CD14-positive monocyte (primary cell): ENCODE data around the gene LRRC59. TPM values are rescaled to one million over a fixed set of nuclear protein-coding genes. Genes with fewer than 3 reads are reported as not detected.

Source experiments
- DNase-seq, 3 donors: peaks; one replicate each; pipeline ENCODE4 v3.0.0-alpha.2; 2011 to 2022
- H2AFZ ChIP-seq: 2 replicates; pipeline ENCODE4 v1.6.0; 2012; ENCODE audit warnings: mild to moderate bottlenecking, low read depth, low read length, inconsistent platforms; ENCODE audit not compliant: insufficient read depth, poor library complexity, severe bottlenecking
- H3K27ac ChIP-seq, 2 donors: 1 replicate in 1 of 2; 2 replicates in 1 of 2; pipeline ENCODE4 v1.5.1; 2012 to 2013; ENCODE audit warnings: low read length in 2 of 2, control low read depth in 1 of 2, inconsistent platforms in 1 of 2, low read depth in 1 of 2, mild to moderate bottlenecking in 1 of 2
- H3K27me3 ChIP-seq, 2 donors: one replicate each; pipeline versions ENCODE4 v1.6.0 to v1.6.1; 2011 to 2013; ENCODE audit warnings: low read length in 2 of 2; ENCODE audit not compliant: control insufficient read depth in 2 of 2, insufficient read depth in 2 of 2
- H3K36me3 ChIP-seq, 2 donors: replicated peaks in 1 of 2; 1 replicate in 1 of 2; 2 replicates in 1 of 2; pipeline versions ENCODE4 v1.5.1 to v1.6.1; 2012 to 2013; ENCODE audit warnings: low read length in 2 of 2, control low read depth in 1 of 2, inconsistent platforms in 1 of 2, mild to moderate bottlenecking in 1 of 2; ENCODE audit not compliant: insufficient read depth in 2 of 2, control insufficient read depth in 1 of 2
- H3K4me1 ChIP-seq, 2 donors: 1 replicate in 1 of 2; 2 replicates in 1 of 2; pipeline versions ENCODE4 v1.5.1 to v1.6.1; 2012 to 2013; ENCODE audit warnings: low read length in 2 of 2, control low read depth in 1 of 2, inconsistent platforms in 1 of 2, mild to moderate bottlenecking in 1 of 2, moderate library complexity in 1 of 2; ENCODE audit not compliant: insufficient read depth in 2 of 2, control insufficient read depth in 1 of 2
- H3K4me2 ChIP-seq: replicated peaks from 2 replicates; pipeline ENCODE3; 2012; ENCODE audit warnings: low read length, moderate library complexity, mild to moderate bottlenecking; ENCODE audit not compliant: poor library complexity, severe bottlenecking; ENCODE audit errors: extremely low read depth
- H3K4me3 ChIP-seq, 3 experiments: fragments of 200-600 bp in 1 of 3; sonication (generic) in 1 of 3; replicated peaks in 1 of 3; 1 replicate in 2 of 3; 2 replicates in 1 of 3; pipeline ENCODE4 v1.5.1; 2011 to 2013; ENCODE audit warnings: low read length in 3 of 3, mild to moderate bottlenecking in 3 of 3, control low read depth in 2 of 3, low read depth in 2 of 3, inconsistent platforms in 1 of 3, moderate library complexity in 1 of 3
- H3K79me2 ChIP-seq: 2 replicates; pipeline ENCODE4 v1.6.0; 2012; ENCODE audit warnings: mild to moderate bottlenecking, control low read depth, inconsistent platforms, low read length, moderate library complexity; ENCODE audit not compliant: insufficient read depth
- H3K9ac ChIP-seq: 2 replicates; pipeline ENCODE4 v1.6.0; 2017; ENCODE audit warnings: low read length, mild to moderate bottlenecking; ENCODE audit not compliant: insufficient read depth, poor library complexity, severe bottlenecking
- H3K9me3 ChIP-seq, 2 donors: replicated peaks in 1 of 2; 1 replicate in 1 of 2; 2 replicates in 1 of 2; pipeline versions ENCODE4 v1.5.1 to v1.6.1; 2012 to 2013; ENCODE audit warnings: low read length in 2 of 2, control low read depth in 1 of 2; ENCODE audit not compliant: control insufficient read depth in 1 of 2, insufficient read depth in 1 of 2
- H4K20me1 ChIP-seq: 2 replicates; pipeline ENCODE4 v1.6.0; 2012; ENCODE audit warnings: mild to moderate bottlenecking, low read length, control low read depth, moderate library complexity; ENCODE audit not compliant: insufficient read depth
- H3K27ac Mint-ChIP-seq, 7 donors: one replicate each; pipeline ENCODE4 v1.8.0; 2020; ENCODE audit warnings: mild to moderate bottlenecking in 7 of 7, mixed read lengths in 7 of 7, moderate library complexity in 6 of 7, inconsistent platforms in 2 of 7
- H3K27me3 Mint-ChIP-seq, 3 donors: one replicate each; pipeline ENCODE4 v1.8.0; 2021 to 2022; ENCODE audit warnings: low read depth in 3 of 3, mild to moderate bottlenecking in 3 of 3, mixed read lengths in 3 of 3, moderate library complexity in 3 of 3, inconsistent platforms in 1 of 3
- H3K36me3 Mint-ChIP-seq, 2 donors: one replicate each; pipeline ENCODE4 v1.8.0; 2020; ENCODE audit warnings: mixed read lengths in 2 of 2, inconsistent platforms in 1 of 2, mild to moderate bottlenecking in 1 of 2
- H3K4me1 Mint-ChIP-seq: one replicate; pipeline ENCODE4 v1.8.0; 2020; ENCODE audit warnings: mild to moderate bottlenecking, mixed read lengths
- H3K4me3 Mint-ChIP-seq, 2 donors: one replicate each; pipeline ENCODE4 v1.8.0; 2020; ENCODE audit warnings: mild to moderate bottlenecking in 2 of 2, mixed read lengths in 2 of 2, moderate library complexity in 1 of 2
- H3K9me3 Mint-ChIP-seq, 7 donors: one replicate each; pipeline ENCODE4 v1.8.0; 2020 to 2022; ENCODE audit warnings: mixed read lengths in 7 of 7, mild to moderate bottlenecking in 6 of 7, moderate library complexity in 6 of 7, inconsistent platforms in 2 of 7
- WGBS: methylation state at CpG from one replicate; pipeline ENCODE4 v1.1.5; 2013; ENCODE audit warnings: missing lambda C conversion rate; ENCODE audit not compliant: insufficient coverage; 5-methylcytosine and 5-hydroxymethylcytosine counted together
- intact Hi-C, 2 donors: fragments of 100-400 bp; cut with micrococcal nuclease; formaldehyde crosslinking; loops; one replicate each; pipeline versions ENCODE4 v1.15.0 to v1.15.1; 2023
- polyA plus RNA-seq, 3 donors: library from polyadenylated mRNA; depleted of rRNA in 1 of 3; unstranded in 2 of 3; stranded (reverse) in 1 of 3; fragments of 300-500 nt in 2 of 3; fragments of >200 nt in 1 of 3; fragmentation: Illumina TruSeq in 2 of 3; gene quantifications; 1 replicate in 2 of 3; 2 replicates in 1 of 3; pipeline ENCODE4 v1.2.3, GENCODE V29; 2012 to 2021
- TF ChIP-seq, protein P1 (sequence below): fragments of 200-600 bp; IDR thresholded peaks from one replicate; pipeline ENCODE4 v1.8.0; 2022; ENCODE audit warnings: antibody characterized with exemption, mild to moderate bottlenecking

LRRC59 gene
- polyA plus RNA-seq, 3 donors, result 36.6 to 48.9 (median 45.7) TPM

DNA sequence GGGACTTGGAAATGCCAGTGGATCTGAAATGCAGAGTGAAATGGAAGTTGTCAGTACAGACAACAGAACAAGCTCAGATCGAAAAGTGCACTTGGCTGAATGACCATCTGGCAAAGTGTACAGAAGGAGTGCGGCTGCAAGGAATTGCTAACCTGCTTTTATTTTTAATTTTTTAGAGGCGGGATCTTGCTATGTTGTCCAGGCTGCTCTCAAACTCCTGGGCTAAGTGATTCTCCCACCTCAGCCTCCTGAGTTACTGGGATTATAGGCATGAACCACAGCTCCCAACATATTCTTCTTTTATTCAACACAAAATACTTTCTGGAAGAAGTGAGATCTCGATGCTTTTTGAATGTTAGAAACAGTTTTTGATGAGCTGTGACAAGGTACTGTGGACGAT, 3.6 kb downstream of the LRRC59 start:
- H3K9ac ChIP-seq, result no peak overlapping the region
- no peaks in the 10 kb centered on the region for H3K9me3 Mint-ChIP-seq
- TF ChIP-seq, protein P1, sequence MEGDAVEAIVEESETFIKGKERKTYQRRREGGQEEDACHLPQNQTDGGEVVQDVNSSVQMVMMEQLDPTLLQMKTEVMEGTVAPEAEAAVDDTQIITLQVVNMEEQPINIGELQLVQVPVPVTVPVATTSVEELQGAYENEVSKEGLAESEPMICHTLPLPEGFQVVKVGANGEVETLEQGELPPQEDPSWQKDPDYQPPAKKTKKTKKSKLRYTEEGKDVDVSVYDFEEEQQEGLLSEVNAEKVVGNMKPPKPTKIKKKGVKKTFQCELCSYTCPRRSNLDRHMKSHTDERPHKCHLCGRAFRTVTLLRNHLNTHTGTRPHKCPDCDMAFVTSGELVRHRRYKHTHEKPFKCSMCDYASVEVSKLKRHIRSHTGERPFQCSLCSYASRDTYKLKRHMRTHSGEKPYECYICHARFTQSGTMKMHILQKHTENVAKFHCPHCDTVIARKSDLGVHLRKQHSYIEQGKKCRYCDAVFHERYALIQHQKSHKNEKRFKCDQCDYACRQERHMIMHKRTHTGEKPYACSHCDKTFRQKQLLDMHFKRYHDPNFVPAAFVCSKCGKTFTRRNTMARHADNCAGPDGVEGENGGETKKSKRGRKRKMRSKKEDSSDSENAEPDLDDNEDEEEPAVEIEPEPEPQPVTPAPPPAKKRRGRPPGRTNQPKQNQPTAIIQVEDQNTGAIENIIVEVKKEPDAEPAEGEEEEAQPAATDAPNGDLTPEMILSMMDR, result no peak
- no peak overlapping the region for H3K4me3 ChIP-seq
- no peak overlapping the region for H3K4me3 Mint-ChIP-seq
- H2AFZ ChIP-seq, result no peak overlapping the region
- no peak overlapping the region for H3K4me2 ChIP-seq
- H3K4me1 Mint-ChIP-seq, result peaks cover 33% of the 10 kb centered on the region
- peaks cover 0 to 6% (median 0%) of the 10 kb centered on the region in 3 donors for H3K27me3 Mint-ChIP-seq
- peaks cover 64 to 69% of the 10 kb centered on the region in 2 donors for H3K36me3 Mint-ChIP-seq
- H3K4me1 ChIP-seq, result peaks cover 25 to 29% of the 10 kb centered on the region in 2 donors
- peaks cover 63 to 65% of the 10 kb centered on the region in 2 donors for H3K36me3 ChIP-seq
- H4K20me1 ChIP-seq, result peaks cover 66% of the 10 kb centered on the region
- no peak for DNase-seq
- H3K79me2 ChIP-seq, result peaks cover 57% of the 10 kb centered on the region
- no peaks in the 10 kb centered on the region for H3K9me3 ChIP-seq
- H3K27ac Mint-ChIP-seq, result peak overlapping the region in 2 of 7 donors; percentile 30 to 34
- peak overlapping the region in 1 of 2 donors; percentile 20 for H3K27ac ChIP-seq
- 93% methylated on average over 3 of the region's 5 CpGs for WGBS
- intact Hi-C loops, result no loop called here
- H3K27me3 ChIP-seq, result no peaks in the 10 kb centered on the region

DNA sequence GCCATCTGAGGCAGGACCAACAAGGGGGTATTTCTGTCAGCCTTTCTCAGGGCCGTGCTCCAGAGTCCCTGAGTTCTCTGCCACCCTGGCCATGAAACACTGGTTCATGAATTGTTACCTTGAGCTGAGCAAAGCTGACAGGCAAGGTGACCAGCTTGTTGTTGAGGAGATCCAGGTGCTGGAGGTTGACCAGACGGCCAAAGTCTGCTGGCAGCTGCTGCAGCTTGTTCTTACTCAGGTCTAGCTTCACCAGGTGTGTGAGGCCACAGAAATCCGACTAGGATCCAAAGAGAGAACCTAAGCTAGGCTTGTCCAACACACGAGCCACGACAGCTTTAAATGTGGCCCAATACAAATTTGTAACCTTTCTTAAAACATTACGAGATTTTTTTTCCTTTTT, 4.7 kb downstream of the LRRC59 start:
- no peak overlapping the region for H3K27ac Mint-ChIP-seq
- Histone ChIP-seq H3K27me3 (no peaks in the 10 kb centered on the region), H2AFZ (no peak overlapping the region), H3K36me3 (peaks cover 74 to 76% of the 10 kb centered on the region in 2 donors), H3K79me2 (peaks cover 60% of the 10 kb centered on the region), H3K9me3 (no peaks in the 10 kb centered on the region), H4K20me1 (peaks cover 76% of the 10 kb centered on the region), H3K4me3 (no peak overlapping the region), H3K9ac (no peak overlapping the region), H3K4me2 (no peak overlapping the region), H3K27ac (no peak overlapping the region), H3K4me1 (peaks cover 22 to 27% of the 10 kb centered on the region in 2 donors)
- H3K9me3 Mint-ChIP-seq, result no peaks in the 10 kb centered on the region
- peaks cover 0 to 3% (median 0%) of the 10 kb centered on the region in 3 donors for H3K27me3 Mint-ChIP-seq
- DNase-seq, result no peak
- TF ChIP-seq, protein P1, result no peak
- H3K36me3 Mint-ChIP-seq, result peaks cover 75 to 80% of the 10 kb centered on the region in 2 donors
- peaks cover 30% of the 10 kb centered on the region for H3K4me1 Mint-ChIP-seq
- 98% methylated on average over 6 of the region's 6 CpGs for WGBS
- intact Hi-C loops, result no loop called here
- no peak overlapping the region for H3K4me3 Mint-ChIP-seq
